UCSD-AML1 (cell line): ENCODE data around the gene DISC1.
"Not testable (repeated sequence)": the region's sequence is repeated elsewhere in the genome, so short reads cannot be mapped to it uniquely, and the experiment has no call there.

ENCODE experiments used
- DNase-seq: peaks from one replicate; lab custom pipeline; 2025; ENCODE audit not compliant: unreplicated experiment; lab: John Stamatoyannopoulos, UW

DISC1 gene

DNA sequence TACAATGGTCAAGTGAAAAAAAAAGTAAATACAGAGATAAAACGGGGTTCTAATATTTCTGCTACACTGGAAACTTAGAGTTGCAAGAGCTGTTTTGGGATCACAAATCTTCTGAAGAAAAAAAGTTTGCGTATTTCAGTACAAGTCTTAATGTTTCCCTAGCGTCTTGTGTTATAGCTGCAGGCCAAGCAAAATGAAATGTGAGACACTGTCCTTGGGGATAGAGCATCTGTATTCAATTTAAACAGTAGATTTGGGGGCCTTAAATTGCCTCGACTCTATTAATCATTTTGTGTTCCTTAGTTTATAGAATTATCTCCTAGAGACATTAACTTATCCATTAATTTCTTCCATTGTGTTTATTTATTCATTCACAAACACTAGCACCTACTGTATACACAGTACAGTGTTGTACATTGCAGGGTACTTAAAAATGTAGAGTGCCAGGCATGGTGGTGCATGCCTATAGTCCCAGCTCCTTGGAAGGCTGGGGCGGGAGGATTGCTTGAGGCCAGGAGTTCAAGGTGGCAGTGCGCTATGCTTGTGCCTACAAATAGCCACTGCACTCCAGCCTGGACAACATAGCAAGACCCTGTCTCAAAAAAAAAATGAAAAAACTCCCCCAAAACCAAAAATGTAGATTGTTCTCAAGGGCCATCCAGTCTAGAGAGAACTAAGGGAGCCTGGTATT lies 7.9 kb downstream of the DISC1 start:
- DNase-seq, result no peak

DNA sequence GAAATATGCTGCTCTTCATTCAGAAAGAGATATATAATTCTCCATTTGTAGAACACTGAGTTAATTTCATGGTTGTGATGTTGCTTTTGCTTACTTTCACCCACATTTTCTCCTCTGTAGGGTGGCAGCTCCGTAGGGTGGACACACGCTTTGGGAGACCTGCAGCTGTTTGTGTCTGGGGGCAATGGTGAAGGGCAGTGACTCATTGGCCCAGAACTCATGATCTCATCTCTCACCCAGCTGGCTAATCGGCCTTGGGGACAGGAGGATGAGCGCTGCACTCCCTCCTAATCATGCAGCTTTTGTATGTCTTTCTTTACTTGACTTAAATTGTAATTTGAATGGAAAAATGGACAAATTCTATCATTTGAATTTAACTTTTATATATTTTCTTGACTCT lies 9.6 kb downstream of the DISC1 start:
- DNase-seq, result no peak

DNA sequence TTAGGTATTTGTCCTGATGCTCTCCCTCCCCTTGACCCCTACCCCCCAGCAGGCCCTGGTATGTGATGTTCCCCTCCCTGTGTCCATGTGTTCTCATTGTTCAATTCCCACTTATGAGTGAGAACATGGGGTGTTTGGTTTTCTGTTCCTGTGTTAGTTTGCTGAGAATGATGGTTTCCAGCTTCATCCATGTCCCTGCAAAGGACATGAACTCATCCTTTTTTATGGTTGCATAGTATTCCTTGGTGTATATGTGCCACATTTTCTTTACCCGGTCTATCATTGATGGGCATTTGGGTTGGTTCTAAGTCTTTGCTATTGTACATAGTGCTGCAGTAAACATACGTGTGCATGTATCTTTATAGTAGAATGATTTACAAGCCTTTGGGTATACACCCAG lies 10.3 kb downstream of the DISC1 start:
- not testable (repeated sequence) for DNase-seq

DNA sequence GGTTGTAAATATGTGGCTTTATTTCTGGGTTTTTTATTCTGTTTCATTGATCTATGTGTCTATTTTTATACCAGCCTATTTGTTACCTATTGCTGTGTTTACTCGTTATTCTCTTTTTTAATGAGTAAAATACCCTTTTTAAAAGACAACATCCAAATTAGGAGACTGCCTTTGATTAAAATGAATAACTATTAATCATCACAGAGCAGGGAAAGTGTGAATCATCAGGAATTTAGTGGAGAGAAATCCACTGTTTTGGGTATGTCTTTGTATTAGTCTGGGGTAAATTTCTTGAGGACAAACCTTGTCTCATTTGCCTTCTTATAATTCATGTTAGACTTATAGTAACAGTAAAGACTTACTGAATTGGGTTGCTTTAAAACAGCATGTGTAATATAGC lies 12.1 kb downstream of the DISC1 start:
- no peak for DNase-seq

DNA sequence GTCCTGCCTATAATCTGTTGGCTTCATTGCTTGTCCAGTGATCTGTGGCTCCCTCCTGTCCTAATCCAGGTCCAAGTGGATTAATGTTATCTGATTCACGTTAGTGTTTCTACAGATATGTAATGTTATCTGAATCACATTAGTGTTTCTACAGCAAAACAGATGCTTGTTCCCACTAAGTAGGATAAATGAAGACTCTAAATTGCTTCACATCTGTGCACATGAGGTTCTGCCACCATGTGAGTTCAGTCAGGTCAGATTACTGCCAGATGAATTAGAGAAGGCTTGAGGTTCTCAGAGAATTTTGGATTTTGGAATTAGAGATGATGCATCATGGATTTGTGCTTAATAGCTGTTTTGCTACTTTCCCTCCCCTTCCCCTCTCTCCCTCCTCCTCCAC lies 13.2 kb downstream of the DISC1 start:
- DNase-seq, result no peak

DNA sequence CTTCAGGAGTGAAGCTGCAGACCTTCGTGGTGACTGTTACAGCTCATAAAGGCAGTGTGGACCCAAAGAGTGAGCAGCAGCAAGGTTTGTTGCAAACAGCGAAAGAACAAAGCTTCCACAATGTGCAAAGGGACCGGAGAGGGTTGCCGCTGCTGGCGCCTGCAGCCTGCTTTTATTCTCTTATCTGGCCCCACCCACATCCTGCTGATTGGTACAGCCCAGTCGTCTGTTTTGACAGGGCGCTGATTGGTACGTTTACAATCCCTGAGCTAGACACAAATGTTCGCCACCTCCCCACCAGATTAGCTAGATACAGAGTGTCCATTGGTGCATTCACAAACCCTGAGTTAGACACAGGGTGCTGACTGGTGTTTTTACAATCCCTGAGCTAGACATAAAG lies 14.9 kb downstream of the DISC1 start:
- DNase-seq, result not testable (repeated sequence)

DNA sequence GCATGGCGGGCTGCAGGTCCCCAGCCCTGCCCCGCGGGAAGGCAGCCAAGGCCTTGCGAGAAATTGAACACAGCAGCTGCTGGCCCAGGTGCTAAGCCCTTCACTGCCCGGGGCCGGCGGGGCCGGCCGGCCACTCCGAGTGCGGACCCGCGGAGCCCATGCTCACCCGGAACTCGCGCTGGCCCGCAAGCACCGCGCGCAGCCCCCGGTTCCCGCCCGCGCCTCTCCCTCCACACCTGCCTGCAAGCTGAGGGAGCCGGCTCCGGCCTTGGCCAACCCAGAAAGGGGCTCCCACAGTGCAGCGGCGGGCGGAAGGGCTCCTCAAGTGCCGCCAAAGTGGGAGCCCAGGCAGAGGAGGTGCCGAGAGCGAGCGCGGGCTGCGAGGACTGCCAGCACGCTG lies 15.5 kb downstream of the DISC1 start:
- not testable (repeated sequence) for DNase-seq

DNA sequence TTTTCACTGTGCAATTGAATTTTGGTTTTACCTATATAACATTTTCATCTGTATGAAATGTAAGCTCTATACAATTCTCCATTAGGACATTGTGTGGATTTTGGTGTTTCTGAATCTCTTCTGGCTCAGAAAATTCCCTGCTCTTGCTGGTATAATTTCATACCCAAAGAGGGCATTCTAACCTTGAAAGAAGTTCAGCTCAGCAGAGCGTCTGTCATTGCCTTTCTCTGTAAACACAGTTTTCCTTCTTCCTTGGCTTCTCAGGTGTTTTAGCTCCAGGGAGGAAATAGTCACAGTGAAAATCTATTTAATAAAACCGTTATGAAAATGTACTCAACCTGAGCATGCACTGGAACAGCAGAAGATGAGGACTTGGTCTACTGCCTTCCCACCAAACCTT lies 16.0 kb downstream of the DISC1 start:
- DNase-seq, result no peak

DNA sequence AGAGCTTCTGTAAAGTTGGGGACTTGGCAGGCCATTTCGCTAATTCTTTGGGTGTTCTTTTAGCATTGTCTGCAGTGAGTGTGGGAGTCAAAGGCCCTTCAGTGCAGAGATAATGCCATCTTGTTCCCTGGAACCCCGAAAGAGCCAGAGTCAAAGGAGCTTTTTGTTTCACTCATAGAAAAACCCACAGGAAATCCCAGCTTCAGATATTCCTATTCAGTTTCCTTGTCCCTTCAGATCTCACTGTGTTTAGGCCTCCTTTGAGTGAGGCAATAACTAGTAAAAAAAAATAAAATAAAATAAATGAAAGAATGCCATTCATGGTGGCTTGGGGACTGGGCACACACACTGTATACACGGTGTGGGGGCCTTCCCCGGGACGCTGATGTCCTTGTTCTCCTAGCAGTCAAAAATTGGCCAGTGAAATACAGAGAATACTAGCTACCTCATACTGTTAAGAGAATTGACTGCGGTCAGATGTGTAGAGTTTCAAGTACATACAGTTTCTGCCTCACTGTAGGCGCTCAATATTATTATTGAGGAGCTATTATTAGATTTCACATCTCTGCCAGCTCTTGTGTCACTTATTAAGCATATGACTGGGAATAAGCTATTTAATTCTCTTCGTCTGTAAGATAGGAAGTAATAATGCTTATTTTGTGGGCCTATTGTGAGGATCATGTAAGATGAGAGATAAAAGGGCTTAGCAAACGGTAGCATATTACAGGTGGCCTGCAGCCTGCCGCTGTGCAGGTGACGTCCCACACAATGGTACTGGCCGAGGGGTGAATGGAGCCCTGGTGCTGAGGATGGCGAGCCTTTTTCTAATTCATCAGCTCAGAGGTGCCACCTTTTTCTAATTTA lies 16.7 kb downstream of the DISC1 start:
- DNase-seq, result no peak

DNA sequence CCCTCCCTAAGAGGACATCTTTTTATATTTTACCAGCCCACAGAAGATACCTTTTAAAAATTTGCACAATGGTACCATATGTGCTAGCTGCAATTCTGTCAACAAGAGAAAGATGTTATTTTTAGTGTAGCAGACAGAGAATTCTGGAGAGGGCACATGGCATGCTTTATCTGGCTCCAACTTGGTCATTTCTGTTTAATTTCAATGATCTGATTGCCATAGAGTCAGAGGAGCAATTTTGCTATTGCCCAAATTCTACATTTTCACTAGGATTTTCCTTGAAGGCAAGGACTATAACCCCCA lies 17.3 kb downstream of the DISC1 start:
- no peak for DNase-seq

DNA sequence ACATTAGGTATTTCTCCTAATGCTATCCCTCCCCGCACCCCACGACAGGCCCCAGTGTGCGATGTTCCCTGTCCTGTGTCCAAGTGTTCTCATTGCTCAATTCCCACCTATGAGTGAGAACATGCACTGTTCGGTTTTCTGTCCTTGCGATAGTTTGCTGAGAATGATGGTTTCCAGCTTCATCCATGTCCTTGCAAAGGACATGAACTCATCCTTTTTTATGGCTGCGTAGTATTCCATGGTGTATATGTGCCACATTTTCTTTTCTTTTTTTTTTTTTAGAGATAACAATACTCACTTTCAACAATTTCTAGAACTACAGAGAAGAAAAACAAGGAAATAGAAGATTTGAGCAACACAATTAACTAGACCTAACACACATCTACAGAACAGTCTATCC lies 19.0 kb downstream of the DISC1 start:
- not testable (repeated sequence) for DNase-seq

DNA sequence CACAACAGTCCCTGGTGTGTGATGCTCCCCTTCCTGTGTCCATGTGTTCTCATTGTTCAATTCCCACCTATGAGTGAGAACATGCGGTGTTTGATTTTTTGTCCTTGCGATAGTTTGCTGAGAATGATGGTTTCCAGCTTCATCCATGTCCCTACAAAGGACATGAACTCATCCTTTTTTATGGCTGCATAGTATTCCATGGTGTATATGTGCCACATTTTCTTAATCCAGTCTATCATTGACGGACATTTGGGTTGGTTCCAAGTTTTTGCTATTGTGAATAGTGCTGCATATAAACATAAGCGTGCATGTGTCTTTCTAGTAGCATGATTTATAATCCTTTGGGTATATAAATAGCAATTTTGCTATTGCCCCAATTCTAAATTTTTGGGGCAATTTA lies 19.6 kb downstream of the DISC1 start:
- DNase-seq, result not testable (repeated sequence)

DNA sequence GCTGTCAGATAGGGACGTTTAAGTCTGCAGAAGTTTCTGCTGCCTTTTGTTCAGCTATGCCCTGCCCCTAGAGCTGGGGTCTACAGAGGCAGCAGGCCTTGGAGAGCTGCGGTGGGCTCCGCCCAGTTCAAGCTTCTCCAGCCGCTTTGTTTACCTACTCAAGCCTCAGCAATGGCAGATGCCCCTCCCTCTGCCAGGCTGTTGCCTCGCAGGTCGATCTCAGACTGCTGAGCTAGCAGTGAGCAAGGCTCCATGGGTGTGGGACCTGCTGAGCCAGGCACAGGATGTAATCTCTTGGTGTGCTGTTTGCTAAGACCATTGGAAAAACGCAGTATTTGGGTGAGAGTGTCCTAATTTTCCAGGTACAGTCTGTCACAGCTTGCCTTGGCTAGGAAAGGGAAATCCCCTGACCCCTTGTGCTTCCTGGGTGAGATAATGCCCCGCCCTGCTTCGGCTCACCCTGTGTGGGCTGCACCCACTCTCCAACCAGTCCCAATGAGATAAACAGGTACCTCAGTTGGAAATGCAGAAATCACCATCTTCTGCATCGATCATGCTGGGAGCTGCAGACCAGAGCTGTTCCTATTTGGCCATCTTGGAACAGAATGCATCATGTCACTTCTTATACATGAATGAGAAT lies 25.2 kb downstream of the DISC1 start:
- not testable (repeated sequence) for DNase-seq

DNA sequence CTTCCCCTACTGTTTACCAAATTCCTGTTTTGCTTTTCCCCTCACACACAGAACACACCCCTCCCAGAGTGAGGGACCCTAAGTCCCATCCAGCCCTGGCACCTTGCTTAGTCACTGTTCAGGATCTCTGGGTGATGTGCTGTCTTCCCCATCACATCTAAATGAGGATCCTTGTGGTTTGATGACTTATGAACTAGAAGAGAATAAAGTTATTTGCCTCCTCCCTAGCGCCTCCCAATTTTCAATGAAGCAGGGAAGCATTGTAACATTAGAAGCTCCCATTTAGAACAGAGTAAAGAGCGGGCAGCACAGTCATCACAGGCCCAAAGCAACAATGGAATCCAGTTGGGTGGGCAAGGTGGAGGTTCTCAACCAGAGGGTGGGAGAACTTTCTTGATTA lies 27.0 kb downstream of the DISC1 start:
- DNase-seq, result no peak

DNA sequence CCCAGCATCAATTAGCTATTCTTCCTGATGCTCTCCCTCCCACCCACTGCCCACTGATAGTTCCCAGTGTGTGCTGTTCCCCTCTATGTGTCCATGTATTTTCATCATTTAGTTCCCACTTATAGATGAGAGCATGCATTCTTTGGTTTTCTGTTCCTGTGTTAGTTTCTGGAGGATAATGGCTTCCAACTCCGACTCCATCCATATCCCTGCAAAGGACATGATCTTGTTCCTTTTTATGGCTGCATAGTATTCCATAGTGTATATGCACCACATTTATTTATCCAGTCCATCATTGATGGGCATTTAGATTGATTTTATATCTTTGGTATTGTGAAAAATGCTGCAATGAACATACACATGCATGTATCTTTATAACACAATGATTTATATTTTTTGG lies 30.2 kb downstream of the DISC1 start:
- no peak for DNase-seq

DNA sequence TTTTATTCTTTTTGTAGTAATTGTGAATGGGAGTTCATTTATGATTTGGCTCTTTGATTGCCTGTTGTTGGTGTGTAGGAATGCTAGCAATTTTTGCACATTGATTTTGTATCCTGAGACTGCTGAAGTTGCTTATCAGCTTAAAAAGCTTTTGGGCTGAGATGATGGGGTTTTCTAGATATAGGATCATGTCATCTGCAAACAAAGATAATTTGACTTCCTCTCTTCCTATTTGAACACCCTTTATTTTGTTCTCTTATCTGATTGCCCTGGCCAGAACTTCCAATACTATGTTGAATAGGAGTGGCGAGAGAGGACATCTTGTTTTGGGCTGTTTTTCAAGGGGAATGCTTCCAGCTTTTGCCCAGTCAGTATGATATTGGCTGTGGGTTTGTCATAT lies 31.6 kb downstream of the DISC1 start:
- DNase-seq, result not testable (repeated sequence)

DNA sequence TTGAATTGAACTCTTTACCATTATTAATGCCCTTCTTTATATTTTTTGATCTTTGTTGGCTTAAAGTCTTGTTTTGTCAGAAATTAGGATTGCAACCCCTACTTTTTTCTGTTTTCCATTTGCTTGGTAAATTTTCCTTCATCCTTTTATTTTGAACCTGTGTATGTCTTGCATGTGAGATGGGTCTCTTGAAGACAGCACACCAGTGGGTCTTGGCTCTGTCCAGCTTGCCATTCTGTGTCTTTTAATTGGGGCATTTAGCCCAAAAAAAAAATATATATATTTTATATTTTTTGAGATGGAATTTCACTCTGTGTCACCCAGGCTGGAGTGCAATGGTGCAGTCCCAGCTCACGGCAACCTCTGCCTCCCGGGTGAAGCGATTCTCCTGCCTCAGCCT lies 33.6 kb downstream of the DISC1 start:
- no peak for DNase-seq

DNA sequence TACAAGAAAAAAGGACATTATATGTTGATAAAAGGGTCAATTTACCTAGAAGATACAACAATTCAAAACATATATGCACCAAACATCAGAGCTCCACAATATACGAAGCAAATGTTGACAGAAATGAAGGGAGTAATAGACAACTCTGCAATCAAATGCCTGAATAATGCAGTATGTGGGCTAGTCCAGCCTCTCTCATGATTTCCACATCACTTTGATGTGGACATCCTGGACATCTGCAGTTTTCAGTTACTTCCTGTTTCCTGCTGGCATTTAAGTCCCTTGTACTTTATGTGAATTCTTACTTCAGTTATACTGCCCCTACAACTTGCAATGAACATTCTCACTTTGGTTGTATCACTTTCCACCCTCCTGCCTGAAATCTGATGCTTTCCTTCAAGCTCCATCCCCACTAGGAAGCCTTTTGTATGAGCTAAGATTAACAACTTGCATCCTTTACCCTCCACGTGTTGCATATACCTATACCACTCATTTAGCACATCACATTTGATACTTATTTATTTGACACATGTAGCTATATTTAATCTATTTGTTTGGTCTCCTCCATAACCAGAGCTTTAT lies 36.7 kb downstream of the DISC1 start:
- DNase-seq, result no peak

DNA sequence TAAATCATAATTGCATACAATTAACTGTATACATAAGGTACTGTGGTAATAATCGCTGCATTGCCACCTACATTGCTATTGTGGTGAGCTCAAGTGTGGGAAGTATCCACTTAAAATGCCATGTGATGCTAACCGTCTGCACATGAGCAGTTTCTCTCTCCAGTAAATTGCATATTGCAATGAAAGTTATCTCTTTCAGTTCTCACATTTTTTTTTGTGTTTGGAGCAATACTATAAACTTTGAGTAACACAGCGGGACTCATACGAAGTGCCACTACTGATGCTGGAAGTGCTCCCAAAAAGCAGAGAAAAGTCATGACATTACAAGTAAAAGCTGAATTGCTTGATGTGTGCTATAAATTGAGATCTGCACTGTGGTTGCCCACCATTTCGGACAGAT lies 38.5 kb downstream of the DISC1 start:
- no peak for DNase-seq

DNA sequence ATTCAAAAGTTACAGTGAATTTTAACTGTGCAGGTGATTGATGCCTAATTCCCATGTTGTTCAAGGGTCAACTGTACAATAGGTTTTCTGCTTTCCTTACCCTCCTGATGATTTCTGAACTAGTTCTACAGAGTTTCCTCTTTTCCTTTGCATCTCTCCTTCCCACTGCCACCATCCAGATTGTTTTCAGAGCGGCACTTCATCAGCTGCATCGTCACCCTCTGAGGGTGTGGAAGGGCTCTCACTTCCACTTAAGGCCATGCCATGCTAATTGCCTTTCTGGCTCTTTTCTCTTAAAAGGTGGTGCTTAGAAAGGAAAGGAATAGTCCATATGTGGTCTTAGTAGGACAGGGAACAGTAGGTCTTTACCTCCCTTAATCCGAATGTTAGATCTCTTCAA lies 39.1 kb downstream of the DISC1 start:
- no peak for DNase-seq

DNA sequence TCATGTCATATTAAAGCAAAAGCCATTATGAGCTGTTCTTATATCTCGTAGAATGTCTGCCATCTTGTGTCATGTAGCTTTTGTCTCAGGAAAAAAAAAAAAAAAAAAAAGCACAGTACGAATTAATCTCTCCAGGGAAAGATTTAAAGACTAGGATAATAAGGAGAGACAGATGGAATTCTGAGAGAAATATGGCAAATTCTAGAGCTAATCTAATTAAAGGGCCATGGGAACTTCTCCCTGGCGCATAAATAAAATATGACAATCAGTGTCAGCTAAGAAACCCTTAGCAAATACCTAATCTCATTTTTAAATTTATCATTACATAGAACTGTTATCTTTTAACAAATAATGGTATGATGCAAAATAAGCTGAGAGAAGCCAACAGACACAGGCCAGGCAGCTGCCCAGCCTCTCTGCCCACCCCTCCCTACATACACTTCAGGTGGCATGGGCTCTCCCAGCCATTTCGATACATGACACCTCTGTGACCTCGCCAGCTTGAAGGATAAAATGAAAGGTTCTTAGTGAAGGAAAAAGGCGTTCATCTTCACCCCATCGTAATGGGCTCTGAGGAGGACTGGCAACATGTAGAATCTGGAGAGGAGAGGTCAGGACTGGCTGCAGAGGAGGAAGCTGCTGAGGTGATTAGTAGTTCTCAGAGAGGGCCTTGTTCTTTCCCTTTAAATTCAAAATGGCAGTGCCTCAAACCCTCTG lies 39.8 kb downstream of the DISC1 start:
- DNase-seq, result no peak
